K562 (cell line): ENCODE measurements around the gene NABP2. TPM values are rescaled to one million over a fixed set of nuclear protein-coding genes. Genes with fewer than 3 reads are reported as not detected.

Experiments
- ATF1 ChIP-seq, 2 experiments: fragments of 450-650 bp in 1 of 2; IDR thresholded peaks; 2 replicates each; pipeline ENCODE4 v1.6.1; 2016; ENCODE audit warnings: missing compliant biosample characterization in 1 of 2, missing genetic modification characterization in 1 of 2
- BRCA1 ChIP-seq, 2 experiments: fragments of 450-650 bp in 1 of 2; sonication (generic) in 1 of 2; formaldehyde crosslinking in 1 of 2; IDR thresholded peaks; 2 replicates each; pipeline versions ENCODE4 v1.5.0 to v1.6.1; 2017 to 2020; ENCODE audit warnings: mild to moderate bottlenecking in 1 of 2, missing genetic modification reagents in 1 of 2
- CGGBP1 ChIP-seq: fragments of 250-450 bp; sonication (Bioruptor Pico); IDR thresholded peaks from 2 replicates; pipeline ENCODE4 v1.9.0; 2021; ENCODE audit warnings: mild to moderate bottlenecking
- CHCHD3 ChIP-seq: fragments of 250-450 bp; sonication (Bioruptor Pico); IDR thresholded peaks from 2 replicates; pipeline ENCODE4 v2.1.2; 2022; ENCODE audit warnings: mild to moderate bottlenecking
- CREB1 ChIP-seq, 2 experiments: sonication (generic) in 1 of 2; formaldehyde crosslinking in 1 of 2; IDR thresholded peaks; 2 replicates each; pipeline versions ENCODE4 v1.6.1 to v1.8.0; 2012 to 2022; ENCODE audit warnings: inconsistent platforms in 1 of 2, mild to moderate bottlenecking in 1 of 2, missing genetic modification reagents in 1 of 2, moderate library complexity in 1 of 2
- DACH1 ChIP-seq: fragments of 450-650 bp; IDR thresholded peaks from 2 replicates; pipeline ENCODE4 v1.6.1; 2018; ENCODE audit not compliant: partially characterized antibody
- DPF2 ChIP-seq: fragments of 450-650 bp; IDR thresholded peaks from 2 replicates; pipeline ENCODE4 v1.6.1; 2016
- HCFC1 ChIP-seq: IDR thresholded peaks from 2 replicates; pipeline ENCODE4 v1.6.1; 2012; ENCODE audit warnings: low read depth, low read length, improper control_type of control experiment
- JUN ChIP-seq, 2 experiments: sonication (generic) in 1 of 2; formaldehyde crosslinking in 1 of 2; IDR thresholded peaks; 2 replicates each; pipeline versions ENCODE4 v1.6.1 to v1.8.0; 2012 to 2022; ENCODE audit warnings: borderline replicate concordance in 2 of 2, mild to moderate bottlenecking in 2 of 2, improper control_type of control experiment in 1 of 2, low read depth in 1 of 2, low read length in 1 of 2, missing genetic modification reagents in 1 of 2
- KAT2B ChIP-seq: IDR thresholded peaks from one replicate; pipeline ENCODE4 v1.6.1; 2012; ENCODE audit warnings: low read depth, mild to moderate bottlenecking, control low read depth, inconsistent platforms, low read length, moderate library complexity
- MECOM ChIP-seq: fragments of 250-450 bp; sonication (Bioruptor Pico); IDR thresholded peaks from 2 replicates; pipeline ENCODE4 v1.8.0; 2022; ENCODE audit warnings: inconsistent platforms
- NONO ChIP-seq, 2 experiments: fragments of 200-400 bp in 1 of 2; fragments of 450-650 bp in 1 of 2; formaldehyde crosslinking in 1 of 2; IDR thresholded peaks; 2 replicates each; pipeline ENCODE4 v1.6.1; 2017; ENCODE audit warnings: low read depth in 2 of 2, mild to moderate bottlenecking in 2 of 2, moderate library complexity in 2 of 2, low read length in 1 of 2
- NUFIP1 ChIP-seq: fragments of 450-650 bp; IDR thresholded peaks from 2 replicates; pipeline ENCODE4 v1.6.1; 2018; ENCODE audit not compliant: partially characterized antibody
- POLR2AphosphoS5 ChIP-seq: IDR thresholded peaks from 2 replicates; pipeline ENCODE4 v1.6.1; 2011; ENCODE audit warnings: mild to moderate bottlenecking, low read depth, low read length, moderate library complexity; ENCODE audit not compliant: control insufficient read depth, insufficient read depth
- RBM15 ChIP-seq: fragments of 200-400 bp; formaldehyde crosslinking; IDR thresholded peaks from 2 replicates; pipeline ENCODE4 v1.6.1; 2018; ENCODE audit warnings: mild to moderate bottlenecking, low read length, moderate library complexity; ENCODE audit not compliant: insufficient read depth
- RNF2 ChIP-seq: sonication (generic); IDR thresholded peaks from 2 replicates; pipeline ENCODE4 v1.6.1; 2016
- SMARCA5 ChIP-seq: fragments of 450-650 bp; IDR thresholded peaks from 2 replicates; pipeline ENCODE4 v1.6.1; 2016
- TARDBP ChIP-seq: fragments of 450-650 bp; IDR thresholded peaks from 2 replicates; pipeline ENCODE4 v1.6.1; 2016
- TRIM28 ChIP-seq: fragments of 450-650 bp; IDR thresholded peaks from 2 replicates; pipeline ENCODE4 v1.6.1; 2017
- USF1 ChIP-seq: sonication (generic); formaldehyde crosslinking; IDR thresholded peaks from 2 replicates; pipeline ENCODE4 v1.9.0; 2022; ENCODE audit warnings: mild to moderate bottlenecking, missing genetic modification reagents
- ZBTB11 ChIP-seq, 3 experiments: fragments of 200-800 bp in 1 of 3; fragments of 250-450 bp in 1 of 3; fragments of 450-650 bp in 1 of 3; sonication (Bioruptor Pico) in 1 of 3; sonication (Bioruptor generic) in 1 of 3; formaldehyde crosslinking in 1 of 3; IDR thresholded peaks; 2 replicates each; pipeline versions ENCODE4 v1.6.1 to v1.8.0; 2016 to 2022; ENCODE audit warnings: mild to moderate bottlenecking in 2 of 3, missing genetic modification characterization in 2 of 3, missing compliant biosample characterization in 1 of 3, moderate library complexity in 1 of 3
- ZNF175 ChIP-seq: fragments of 200-800 bp; sonication (Bioruptor generic); IDR thresholded peaks from 2 replicates; pipeline ENCODE4 v1.6.1; 2016; ENCODE audit warnings: low read depth, mild to moderate bottlenecking, missing genetic modification characterization, missing compliant biosample characterization
- ZNF354B ChIP-seq: fragments of 250-450 bp; sonication (Bioruptor Pico); IDR thresholded peaks from 2 replicates; pipeline ENCODE4 v1.4.0; 2020
- ZNF444 ChIP-seq: fragments of 250-450 bp; sonication (Bioruptor Pico); IDR thresholded peaks from 2 replicates; pipeline ENCODE4 v1.4.0; 2020; ENCODE audit warnings: mild to moderate bottlenecking, moderate library complexity
- polyA plus RNA-seq, 8 experiments: library from polyadenylated mRNA; depleted of rRNA in 4 of 8; stranded (reverse) in 5 of 8; unstranded in 3 of 8; fragments of >200 nt; fragmentation: Nextera tagmentation in 2 of 8; fragmentation: Illumina TruSeq in 1 of 8; extraction: Ambion mirVana in 2 of 8; extraction: Trizol in 1 of 8; gene quantifications; 2 replicates each; pipeline versions ENCODE4 v1.2.1 to v1.2.3, GENCODE V29; 2011 to 2014; ENCODE audit warnings: inconsistent platforms in 1 of 8, missing spikeins in 1 of 8
- total RNA-seq, 7 experiments: library from RNA; depleted of rRNA in 6 of 7; stranded (reverse); fragments of >200 nt in 6 of 7; fragmentation: Illumina TruSeq in 2 of 7; extraction: Trizol in 2 of 7; gene quantifications; 2 replicates each; pipeline versions ENCODE4 v1.2.1 to v1.2.3, GENCODE V29; 2011 to 2021; ENCODE audit warnings: low replicate concordance in 1 of 7

The NABP2 gene
- total and polyA plus RNA-seq, 9 of the 15 experiments (the other 6 are each of a cell fraction or from before 2014, with no cell fraction given) = 11.3 to 60.6 (median 43.5) TPM

GRCh38 chr12:56266693-56267442 lies 42.7 kb downstream of the NABP2 start, which contains the start of gene COQ10A (continued):
- TF ChIP-seq ZNF175 (no peak), ZBTB11 (CRISPR knock-in tag; IDR thresholded peaks at IDR 0.05) (peak in 1 of 3 experiments; percentile 78; a peak in 2 of 6 replicates), NONO (IDR thresholded peaks at IDR 0.05; ENCODE audit: low read depth in 2 of 2, low read length in 1 of 2) (peak in 1 of 2 experiments; percentile 63; a peak in 1 of 4 replicates), BRCA1 (IDR thresholded peaks at IDR 0.05) (no peak), BRCA1 (CRISPR knock-in tag; IDR thresholded peaks at IDR 0.05) (no peak), ZNF354B (CRISPR knock-in tag) (no peak), DACH1 (no peak), CGGBP1 (CRISPR knock-in tag) (no peak), HCFC1 (peak; percentile 87), CHCHD3 (CRISPR knock-in tag) (no peak), NUFIP1 (no peak), USF1 (CRISPR knock-in tag) (peak; percentile 30), RBM15 (no peak), KAT2B (no peak), SMARCA5 (peak; percentile 22; the same call in 1 of the 2 replicates), TARDBP (peak; percentile 74; the same call in 1 of the 2 replicates), ATF1 (CRISPR knock-in tag; IDR thresholded peaks at IDR 0.05) (peak; percentile 8; the same call in 1 of the 2 replicates), ATF1 (tag; IDR thresholded peaks at IDR 0.05) (peak; percentile 94), POLR2AphosphoS5 (peak; percentile 40; the same call in 1 of the 2 replicates), CREB1 (IDR thresholded peaks at IDR 0.05) (peak; percentile 67; the same call in 1 of the 2 replicates), CREB1 (CRISPR knock-in tag; IDR thresholded peaks at IDR 0.05) (peak; percentile 91), JUN (IDR thresholded peaks at IDR 0.05; ENCODE audit: borderline replicate concordance, low read depth, low read length) (no peak; the same call in 1 of the 2 replicates), JUN (CRISPR knock-in tag; IDR thresholded peaks at IDR 0.05; ENCODE audit: borderline replicate concordance) (no peak; the same call in 1 of the 2 replicates), RNF2 (no peak), TRIM28 (peak; percentile 14; the same call in 1 of the 2 replicates), MECOM (CRISPR knock-in tag) (no peak), ZNF444 (CRISPR knock-in tag) (no peak), DPF2 (peak; percentile 47)
